Activated CD8-positive, alpha-beta memory T cell treated with anti-CD3 and anti-CD28 coated beads for 36 hours (primary cell): Measurements from ENCODE around the gene DAZL. TPM values are rescaled to one million over a fixed set of nuclear protein-coding genes. Genes with fewer than 3 reads are reported as not detected.

ENCODE experiments used
- CTCF ChIA-PET: fragments of 350-600 bp; sonication (Branson Sonifier 250); formaldehyde crosslinking; loops from one replicate; lab custom pipeline; 2021; ENCODE audit warnings: antibody characterized with exemption; lab: Charles Lee
- POLR2A ChIA-PET: fragments of 350-600 bp; sonication (Branson Sonifier 250); formaldehyde crosslinking; loops from one replicate; lab custom pipeline; 2021; ENCODE audit warnings: antibody characterized with exemption; lab: Charles Lee
- total RNA-seq, 2 experiments: library from RNA; stranded (reverse); gene quantifications; one replicate each; pipeline ENCODE4 v1.2.3, GENCODE V29; 2021

Gene DAZL
- total RNA-seq, 2 experiments from 2014 or later = 0.08 to 0.13 TPM

DNA sequence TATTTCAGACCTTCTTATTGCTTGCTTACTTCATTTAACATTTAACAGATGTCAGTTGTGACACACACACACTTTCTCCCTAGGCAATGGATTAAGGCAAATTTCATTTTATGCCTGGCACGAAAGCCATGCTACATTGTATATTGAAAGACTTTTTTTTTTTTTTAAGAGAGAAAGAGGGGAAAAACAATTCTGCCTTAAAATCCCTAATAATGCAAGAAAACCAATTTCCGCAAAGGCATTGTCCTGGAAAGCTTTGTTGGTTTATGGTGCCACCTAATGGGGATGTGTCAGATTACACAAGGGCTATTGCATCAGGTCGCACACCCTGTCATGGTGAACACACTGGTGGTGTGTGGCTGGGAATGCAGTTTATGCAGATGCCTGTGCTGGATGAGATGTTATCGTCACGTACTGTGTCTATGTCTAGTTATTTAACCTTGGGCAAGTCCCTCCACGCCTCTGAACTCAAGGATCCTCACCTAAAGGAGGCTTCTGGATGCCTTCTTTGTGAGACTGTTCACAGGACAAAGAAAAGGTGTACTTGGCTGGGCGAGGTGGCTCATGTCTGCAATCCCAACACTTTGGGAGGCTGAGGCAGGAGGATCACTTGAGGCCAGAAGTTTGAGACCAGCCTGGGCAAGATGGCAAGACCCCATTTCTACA, 54.4 kb downstream of the DAZL start:
- POLR2A ChIA-PET = no interaction called here
- CTCF ChIA-PET = interaction anchor here (1.2 to 3.0 kb wide), 5 partner anchors 34 to 282 kb away, joined by 3 to 8 read pairs (median 4); no protein-coding TSS in a partner anchor

DNA sequence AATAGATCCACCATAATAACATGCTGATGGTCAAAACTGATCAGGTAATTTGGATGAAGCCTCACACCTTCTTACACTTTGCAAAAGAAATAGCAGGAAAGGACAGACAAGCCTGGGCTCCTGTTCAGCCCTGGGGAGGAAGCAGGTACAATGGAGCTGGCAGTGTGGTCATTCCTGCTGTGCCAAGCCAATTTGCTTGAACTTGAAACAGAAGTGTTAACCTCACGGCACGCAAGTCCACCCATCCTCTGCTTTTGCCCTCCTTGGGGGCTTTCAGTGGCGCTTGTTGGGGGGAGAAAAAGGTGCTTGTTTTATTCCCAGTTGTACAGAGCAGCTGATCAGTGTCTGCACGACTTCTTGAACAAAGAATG, 54.9 kb downstream of the DAZL start:
- ChIA-PET CTCF (interaction anchor here (1.2 to 3.0 kb wide), 5 partner anchors 34 to 282 kb away, joined by 3 to 8 read pairs (median 4); no protein-coding TSS in a partner anchor), POLR2A (no interaction called here)

DNA sequence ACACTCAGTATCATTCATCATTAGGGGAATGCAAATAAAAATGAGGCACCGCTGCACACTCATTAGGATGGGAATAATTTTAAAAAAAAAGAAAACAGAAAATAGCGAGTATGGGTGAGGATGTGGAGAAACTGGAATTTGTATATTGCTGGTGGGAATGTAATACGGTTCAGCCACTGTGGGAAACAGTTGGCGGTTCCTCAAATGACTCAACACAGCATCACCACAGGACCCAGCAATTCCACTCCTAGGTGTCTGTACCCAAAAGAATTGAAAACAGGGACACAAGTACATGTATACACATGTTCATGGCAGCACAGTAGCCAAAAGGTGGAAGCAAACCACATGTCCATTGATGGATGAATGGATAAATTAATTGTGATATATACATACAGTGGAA, 56.5 kb downstream of the DAZL start:
- POLR2A ChIA-PET = no interaction called here
- CTCF ChIA-PET = interaction anchor here (1.6 kb wide), 1 partner anchor 229 kb away, joined by 5 read pairs; no protein-coding TSS in a partner anchor

DNA sequence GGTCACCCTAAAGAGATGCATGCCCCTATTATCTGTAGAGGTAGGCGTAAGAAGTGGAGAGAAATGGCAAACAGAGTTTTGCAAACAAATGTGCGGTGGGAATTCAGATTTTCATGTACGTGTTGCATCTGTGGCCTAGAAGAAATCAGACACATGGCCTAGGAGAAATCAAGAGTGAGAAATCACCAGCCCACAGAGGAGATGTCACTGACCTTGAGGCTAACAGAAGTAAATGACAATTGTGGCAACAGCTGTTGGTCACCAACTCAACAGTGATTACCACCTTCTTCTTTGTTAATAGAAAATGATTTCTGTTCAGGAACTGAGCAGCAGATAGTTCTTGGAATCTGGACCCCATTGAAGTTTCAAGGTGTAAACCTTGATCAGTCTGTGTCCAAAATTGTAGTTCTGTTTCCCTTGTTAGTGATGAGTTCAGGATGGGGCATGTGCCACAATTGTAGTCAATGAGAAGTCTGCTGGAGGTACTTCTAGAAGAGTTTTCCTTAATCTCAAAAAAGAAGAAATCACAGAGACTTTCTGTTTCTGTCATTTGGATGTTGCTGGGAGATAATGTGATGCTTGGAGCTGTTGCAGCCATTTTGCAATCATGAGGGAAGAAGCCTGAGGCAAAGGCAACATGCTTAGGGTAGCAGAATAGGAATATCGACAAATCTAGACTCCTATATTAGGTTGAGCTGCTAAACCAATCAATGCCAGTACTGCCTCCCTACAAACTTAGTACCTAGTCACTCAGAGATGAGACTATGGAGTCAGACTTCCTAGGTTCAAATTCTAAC, 57.5 kb downstream of the DAZL start:
- ChIA-PET POLR2A (no interaction called here), CTCF (interaction anchor here (1.6 kb wide), 1 partner anchor 228 kb away, joined by 5 read pairs; no protein-coding TSS in a partner anchor)

DNA sequence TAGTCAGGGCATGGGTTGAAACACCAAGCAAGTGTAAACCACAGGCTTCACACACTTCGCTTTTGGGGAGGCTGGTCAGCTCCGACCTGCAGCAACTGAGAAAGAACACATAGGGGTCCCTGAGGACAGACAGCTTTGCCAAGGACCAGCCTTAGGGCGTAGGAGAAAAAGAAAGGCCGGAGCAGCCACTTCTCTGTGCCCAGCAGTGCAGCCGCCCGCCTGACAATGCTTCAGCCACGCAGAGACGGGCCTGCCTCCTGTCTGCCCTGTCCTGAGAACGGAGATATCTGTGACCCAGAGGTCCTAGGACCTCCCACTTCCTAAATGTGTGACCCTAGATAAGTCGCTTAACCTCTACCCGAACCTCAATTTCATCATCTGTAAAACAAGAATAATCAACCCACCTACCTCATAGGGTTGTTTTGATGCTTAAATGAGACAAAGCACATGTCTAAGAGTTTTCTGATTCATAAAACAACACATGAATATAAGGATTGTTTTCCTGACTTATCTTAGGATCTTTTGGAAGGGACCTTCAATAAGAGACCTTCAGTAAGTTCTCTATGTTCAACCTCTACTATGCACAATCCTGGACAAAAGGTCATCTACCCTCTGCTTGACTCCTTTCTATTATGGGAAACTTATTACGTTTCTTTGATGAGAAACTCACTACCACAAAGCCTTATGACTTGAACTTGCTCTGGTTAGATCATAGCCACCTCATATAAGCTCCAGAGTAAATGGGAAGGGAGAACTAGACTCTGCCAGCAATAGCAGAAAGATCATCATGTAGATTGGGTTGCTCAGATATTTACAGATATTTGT, 58.8 kb downstream of the DAZL start:
- ChIA-PET POLR2A (no interaction called here), CTCF (interaction anchor here (0.6 kb wide), 1 partner anchor 11 kb away, joined by 3 read pairs; no protein-coding TSS in a partner anchor)

DNA sequence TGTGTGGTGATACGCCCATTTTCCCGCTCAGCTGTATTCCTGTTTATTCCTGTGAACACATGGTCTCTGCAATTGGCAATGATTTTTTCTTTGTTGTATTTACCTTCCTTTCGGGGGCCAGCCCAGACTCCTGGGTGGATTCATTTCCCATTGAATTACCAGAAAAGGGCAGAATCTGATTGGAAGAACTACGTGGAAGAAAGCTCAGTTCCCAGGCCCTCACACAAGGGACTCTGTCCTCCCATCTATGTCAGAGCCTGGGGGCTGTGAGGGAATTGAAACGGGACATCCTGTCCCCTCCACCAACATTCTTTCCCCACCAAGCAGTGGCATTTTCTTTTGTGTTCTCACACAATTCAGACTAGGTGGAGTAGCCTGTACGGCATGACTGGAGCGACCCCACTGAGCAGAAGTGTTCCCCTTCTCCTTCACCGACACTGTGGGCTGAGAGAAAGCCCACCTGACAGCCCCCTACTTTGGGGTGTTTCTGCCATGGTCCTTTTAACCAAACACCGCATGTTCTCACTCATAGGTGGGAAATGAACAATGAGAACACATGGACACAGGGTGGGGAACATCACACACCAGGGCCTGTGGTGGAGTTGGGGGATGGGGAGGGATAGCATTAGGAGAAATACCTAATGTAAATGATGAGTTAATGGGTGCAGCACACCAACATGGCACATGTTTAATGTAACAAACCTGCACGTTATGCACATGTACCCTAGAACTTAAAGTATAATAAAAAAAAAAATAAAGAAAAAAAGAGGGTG, 59.6 kb downstream of the DAZL start:
- ChIA-PET POLR2A (no interaction called here), CTCF (no interaction called here)

DNA sequence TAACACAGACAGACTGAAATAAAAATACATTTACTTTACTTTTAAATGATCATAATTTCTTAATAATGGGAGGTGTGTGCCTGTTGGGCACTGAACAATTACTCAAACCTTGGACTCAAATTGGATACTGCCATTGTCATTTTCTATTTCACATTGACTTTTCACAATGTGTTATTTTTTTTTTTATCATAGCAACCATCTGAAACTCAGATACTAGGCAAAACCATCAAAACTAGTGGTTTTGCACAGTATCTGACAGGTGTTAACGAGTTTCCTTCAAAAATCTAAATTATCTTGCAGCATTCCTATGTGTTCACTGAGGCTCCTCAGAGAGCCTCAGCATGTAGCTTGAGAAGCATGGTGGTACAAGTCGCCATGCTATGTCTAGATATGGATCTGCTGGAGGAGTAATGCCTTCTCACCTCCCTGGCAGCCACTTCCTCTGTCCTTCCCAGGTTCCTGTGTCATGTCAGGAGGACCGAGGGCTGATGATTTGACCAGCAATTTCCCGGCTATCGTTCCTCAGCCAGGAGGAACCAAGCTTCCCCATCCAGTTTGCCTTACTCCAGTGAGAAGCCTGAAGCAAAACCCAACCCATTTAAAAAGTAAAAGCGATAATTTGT, 61.9 kb downstream of the DAZL start:
- CTCF ChIA-PET = interaction anchor here (1.1 kb wide), 1 partner anchor 31 kb away, joined by 3 read pairs; no protein-coding TSS in a partner anchor
- POLR2A ChIA-PET = no interaction called here

DNA sequence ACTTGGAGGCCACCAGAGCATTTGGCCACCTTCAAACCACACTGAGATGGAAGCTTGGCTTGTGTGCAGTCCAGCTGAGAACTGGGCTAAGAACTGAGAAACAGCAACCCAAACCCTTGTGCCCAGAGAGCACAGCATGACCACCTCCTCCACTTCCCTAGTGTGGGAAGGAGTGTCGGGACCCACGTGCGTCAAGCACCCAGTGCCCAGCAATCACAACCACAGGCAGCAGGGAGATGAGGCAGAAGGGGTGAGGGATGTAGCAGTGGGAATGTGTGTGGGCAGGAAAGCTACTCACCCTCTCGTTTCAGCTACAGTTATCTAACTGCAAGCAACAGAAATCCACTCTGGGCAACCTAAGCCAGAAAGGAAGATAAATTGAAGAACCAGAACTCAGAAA, 66.7 kb downstream of the DAZL start:
- ChIA-PET POLR2A (interaction anchor here (0.9 kb wide), 1 partner anchor 27 kb away, joined by 3 read pairs; no protein-coding TSS in a partner anchor), CTCF (interaction anchor here (1.1 kb wide), 1 partner anchor 14 kb away, joined by 3 read pairs; no protein-coding TSS in a partner anchor)

DNA sequence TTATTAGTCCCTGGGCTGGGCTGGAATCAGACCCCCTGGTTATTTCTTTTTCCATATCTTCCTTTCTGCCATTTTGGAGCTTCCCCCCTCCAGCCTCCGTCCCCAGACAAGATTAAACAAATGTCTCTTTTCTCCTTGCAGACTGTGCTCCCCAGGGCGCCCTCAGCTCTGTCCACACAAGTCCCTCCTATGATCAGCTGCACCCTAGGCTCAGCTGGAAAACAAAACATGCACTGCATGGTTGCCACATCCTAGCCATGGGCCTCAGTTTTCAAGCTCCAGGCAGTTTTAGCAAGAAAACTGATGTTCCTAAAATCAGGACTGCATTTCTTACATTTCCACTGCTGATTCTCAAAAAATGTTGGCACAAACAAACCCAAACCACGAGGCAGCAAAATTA, 68.2 kb downstream of the DAZL start:
- POLR2A ChIA-PET = no interaction called here
- CTCF ChIA-PET = interaction anchor here (1.8 kb wide), 1 partner anchor 16 kb away, joined by 4 read pairs; no protein-coding TSS in a partner anchor

Other genes with a start within 250 kb of the DAZL start
- gene RFTN1, start 91.7 kb downstream of the DAZL start, total RNA-seq = 100 to 1,000 TPM; 111 to 114 TPM